BLaER1 (cell line): ENCODE results near the gene PPFIBP1.

Experiments
- H3K27ac ChIP-seq: shearing (Covaris generic); formaldehyde crosslinking; 2 replicates; pipeline ENCODE4 v1.8.1; 2022
- H3K27me3 ChIP-seq: shearing (Covaris generic); formaldehyde crosslinking; 2 replicates; pipeline ENCODE4 v1.8.1; 2022
- H3K36me3 ChIP-seq: shearing (Covaris generic); formaldehyde crosslinking; 2 replicates; pipeline ENCODE4 v1.8.1; 2022
- H3K4me1 ChIP-seq: shearing (Covaris generic); formaldehyde crosslinking; 2 replicates; pipeline ENCODE4 v1.8.1; 2022
- H3K4me2 ChIP-seq: shearing (Covaris generic); formaldehyde crosslinking; 2 replicates; pipeline ENCODE4 v1.8.1; 2022
- H3K4me3 ChIP-seq: shearing (Covaris generic); formaldehyde crosslinking; 2 replicates; pipeline ENCODE4 v1.8.1; 2022
- H3K9ac ChIP-seq: shearing (Covaris generic); formaldehyde crosslinking; 2 replicates; pipeline ENCODE4 v1.8.1; 2022
- H3K9me3 ChIP-seq: shearing (Covaris generic); formaldehyde crosslinking; 2 replicates; pipeline ENCODE4 v1.8.1; 2022
- H4K20me1 ChIP-seq: shearing (Covaris generic); formaldehyde crosslinking; 2 replicates; pipeline ENCODE4 v1.8.1; 2022
- Cebpa-rat ChIP-seq: shearing (Covaris generic); IDR thresholded peaks from 2 replicates; pipeline ENCODE4 v1.8.1; 2022

The PPFIBP1 gene

DNA sequence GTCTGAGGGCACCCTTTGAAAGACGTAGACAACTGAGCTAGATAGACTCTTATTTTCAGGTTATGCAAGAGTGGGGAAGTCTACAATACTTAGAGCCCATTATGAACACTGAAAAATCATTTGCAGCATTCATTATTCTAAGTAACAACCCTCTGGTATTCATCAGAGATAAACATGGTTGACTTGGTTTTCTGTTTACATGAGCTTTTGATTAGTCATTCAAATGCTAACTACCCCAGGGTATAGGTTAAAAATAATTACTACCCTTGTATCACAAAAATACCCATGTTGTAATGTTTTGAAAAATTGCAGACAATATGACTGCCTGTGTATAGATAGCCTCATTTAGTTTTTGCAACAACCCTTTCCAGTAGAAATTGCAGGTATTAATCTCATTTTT lies 78.5 kb downstream of the PPFIBP1 start:
- no peak overlapping the region for H3K27ac ChIP-seq
- H3K9me3 ChIP-seq: peaks cover 36% of the 10 kb centered on the region
- 0 out of 2 replicates have a peak, but pooled peaks cover 6% of the 10 kb centered on the region for H3K4me1 ChIP-seq
- no peak overlapping the region for H3K9ac ChIP-seq
- H3K4me3 ChIP-seq: no peak overlapping the region
- no peaks in the 10 kb centered on the region for H4K20me1 ChIP-seq
- no peak for TF ChIP-seq Cebpa-rat
- no peaks in the 10 kb centered on the region for H3K27me3 ChIP-seq
- H3K4me2 ChIP-seq: no peak overlapping the region
- H3K36me3 ChIP-seq: peaks cover 33% of the 10 kb centered on the region

DNA sequence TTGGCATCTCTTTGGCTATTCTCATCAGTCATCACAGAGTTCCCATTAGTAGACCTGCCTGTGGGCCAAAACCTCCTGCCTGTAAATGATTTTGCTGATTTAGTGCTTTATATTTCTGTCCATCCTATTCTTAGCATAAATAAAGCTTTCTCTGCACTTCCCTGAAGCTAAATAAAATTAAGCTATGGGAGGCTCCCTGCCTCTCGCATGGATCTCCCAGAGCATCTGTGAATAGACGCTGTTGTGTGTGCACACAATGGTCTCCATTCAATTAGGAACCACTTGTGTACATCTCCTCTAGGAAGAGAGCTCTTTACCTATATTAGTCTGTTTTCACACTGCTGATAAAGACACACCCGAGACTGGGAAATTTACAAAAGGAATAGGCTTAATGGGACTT lies 80.4 kb downstream of the PPFIBP1 start:
- Histone ChIP-seq H3K9me3 (peaks cover 24% of the 10 kb centered on the region), H3K4me1 (0 out of 2 replicates have a peak, but pooled peaks cover 6% of the 10 kb centered on the region), H3K27me3 (no peaks in the 10 kb centered on the region), H3K4me3 (no peak overlapping the region), H3K9ac (no peak overlapping the region), H3K36me3 (peaks cover 18% of the 10 kb centered on the region), H3K4me2 (no peak overlapping the region), H3K27ac (no peak overlapping the region), H4K20me1 (no peaks in the 10 kb centered on the region)
- TF ChIP-seq Cebpa-rat: no peak

DNA sequence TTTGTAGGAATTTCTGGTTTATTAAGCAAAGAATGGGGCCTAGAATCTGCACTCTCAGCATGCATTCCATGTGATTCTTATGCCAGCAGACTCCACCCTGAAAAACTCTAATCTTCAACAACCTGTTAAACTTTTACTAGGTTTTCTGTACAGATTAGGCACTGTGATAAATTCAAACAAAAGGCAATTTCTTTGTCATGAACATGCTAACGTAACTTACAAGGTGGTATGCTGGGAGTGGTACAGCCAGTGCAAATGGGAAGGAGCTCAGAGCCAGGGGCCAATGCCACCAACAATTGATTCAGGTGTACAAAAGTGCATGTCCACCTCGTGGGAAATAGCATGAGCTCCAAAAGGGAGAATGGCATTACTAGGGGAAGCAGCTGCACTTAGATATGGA lies 83.0 kb downstream of the PPFIBP1 start:
- Histone ChIP-seq H4K20me1 (no peaks in the 10 kb centered on the region), H3K4me2 (no peak overlapping the region), H3K36me3 (peaks cover 23% of the 10 kb centered on the region), H3K4me3 (no peak overlapping the region), H3K4me1 (no peaks in the 10 kb centered on the region), H3K27ac (no peak overlapping the region), H3K9me3 (peaks cover 24% of the 10 kb centered on the region), H3K9ac (no peak overlapping the region), H3K27me3 (no peaks in the 10 kb centered on the region)
- TF ChIP-seq Cebpa-rat: no peak

- peaks cover 24% of the 10 kb centered on the region for H3K9me3 ChIP-seq
- H3K4me1 ChIP-seq: no peaks in the 10 kb centered on the region
- no peak overlapping the region for H3K27ac ChIP-seq
- H3K4me2 ChIP-seq: no peak overlapping the region
- no peaks in the 10 kb centered on the region for H3K27me3 ChIP-seq
- H3K9ac ChIP-seq: no peak overlapping the region
- peaks cover 29% of the 10 kb centered on the region for H3K36me3 ChIP-seq
- TF ChIP-seq Cebpa-rat: no peak
- H4K20me1 ChIP-seq: no peaks in the 10 kb centered on the region
- no peak overlapping the region for H3K4me3 ChIP-seq
These were observed 83.6 kb downstream of the PPFIBP1 start for GRCh38 chr12:27607591-27607990.

DNA sequence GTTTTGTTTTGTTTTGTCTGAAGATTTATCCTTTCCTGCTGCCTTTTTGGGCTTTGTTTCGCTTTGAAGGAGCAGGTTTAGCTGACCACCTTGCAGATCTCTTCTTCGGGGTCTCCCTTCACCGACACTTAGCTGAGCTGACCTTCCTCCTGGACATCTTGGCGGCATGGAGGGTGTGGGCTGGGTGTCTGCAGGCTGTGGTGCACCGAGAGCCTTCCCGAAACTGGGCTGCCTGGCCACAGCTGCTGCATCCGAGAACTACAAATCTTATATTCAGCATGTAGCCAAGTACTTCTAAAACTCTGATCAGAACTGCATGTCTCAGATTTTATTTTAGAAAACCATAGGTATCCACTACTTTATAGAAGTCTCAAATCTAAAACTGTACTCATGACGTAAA lies 84.9 kb downstream of the PPFIBP1 start:
- Histone ChIP-seq H3K4me1 (no peaks in the 10 kb centered on the region), H3K9ac (no peak overlapping the region), H3K27ac (no peak overlapping the region), H3K4me3 (no peak overlapping the region), H3K4me2 (no peak overlapping the region), H4K20me1 (no peaks in the 10 kb centered on the region), H3K36me3 (peaks cover 34% of the 10 kb centered on the region), H3K9me3 (peaks cover 14% of the 10 kb centered on the region), H3K27me3 (no peaks in the 10 kb centered on the region)
- TF ChIP-seq Cebpa-rat: no peak

GRCh38 chr12:27610374-27610773 lies 86.4 kb downstream of the PPFIBP1 start:
- Histone ChIP-seq H3K9ac (no peak overlapping the region), H3K36me3 (peaks cover 27% of the 10 kb centered on the region; the same call in 1 of the 2 replicates), H3K4me3 (no peak overlapping the region), H3K4me2 (no peak overlapping the region), H3K27ac (no peak overlapping the region), H3K4me1 (no peaks in the 10 kb centered on the region), H3K27me3 (no peaks in the 10 kb centered on the region), H4K20me1 (no peaks in the 10 kb centered on the region), H3K9me3 (no peaks in the 10 kb centered on the region)
- TF ChIP-seq Cebpa-rat: no peak

- TF ChIP-seq Cebpa-rat: no peak
- Histone ChIP-seq H3K4me2 (no peak overlapping the region), H3K27ac (no peak overlapping the region), H3K9ac (no peak overlapping the region), H3K4me1 (peaks cover 14% of the 10 kb centered on the region), H3K9me3 (peaks cover 4% of the 10 kb centered on the region; the same call in 1 of the 2 replicates), H3K27me3 (no peaks in the 10 kb centered on the region), H4K20me1 (no peaks in the 10 kb centered on the region), H3K4me3 (no peak overlapping the region), H3K36me3 (peaks cover 37% of the 10 kb centered on the region)
These were observed 90.4 kb downstream of the PPFIBP1 start for GRCh38 chr12:27614386-27614785.

- Histone ChIP-seq H3K4me3 (no peak overlapping the region), H3K4me2 (no peak overlapping the region), H3K36me3 (peaks cover 37% of the 10 kb centered on the region), H3K9me3 (peaks cover 4% of the 10 kb centered on the region; the same call in 1 of the 2 replicates), H3K27me3 (no peaks in the 10 kb centered on the region), H3K9ac (no peak overlapping the region), H3K27ac (no peak overlapping the region), H4K20me1 (no peaks in the 10 kb centered on the region), H3K4me1 (peaks cover 16% of the 10 kb centered on the region)
- no peak for TF ChIP-seq Cebpa-rat
These were observed 90.9 kb downstream of the PPFIBP1 start for GRCh38 chr12:27614866-27615265.

DNA sequence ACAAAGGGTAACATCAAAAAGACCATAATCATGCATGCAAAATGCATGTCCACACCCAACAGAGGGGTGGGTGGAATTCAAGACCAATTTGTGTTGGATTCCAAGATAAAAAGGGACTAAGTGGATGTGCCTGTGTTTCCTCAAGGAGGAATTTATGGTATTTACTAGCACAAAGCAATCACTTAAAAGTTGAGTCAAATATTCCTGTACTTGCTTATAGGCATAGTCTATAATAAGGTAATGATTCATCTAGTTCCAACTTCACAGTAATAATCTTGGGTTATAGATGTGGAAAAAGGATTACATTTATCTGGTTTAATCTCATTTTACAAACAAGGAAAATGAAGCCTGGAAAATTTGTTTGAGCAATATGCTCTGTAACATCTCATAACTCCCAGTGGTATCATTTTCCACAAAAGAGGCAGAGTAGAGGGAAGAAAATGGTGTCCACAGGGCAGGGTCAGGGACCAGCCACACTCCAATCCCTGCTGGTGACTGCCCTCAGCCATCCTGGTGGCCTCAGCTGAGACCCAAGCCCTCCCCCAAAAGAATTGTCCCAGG lies 91.4 kb downstream of the PPFIBP1 start:
- peaks cover 37% of the 10 kb centered on the region for H3K36me3 ChIP-seq
- H3K9ac ChIP-seq: no peak overlapping the region
- no peak for TF ChIP-seq Cebpa-rat
- H3K9me3 ChIP-seq: peaks cover 4% of the 10 kb centered on the region; the same call in 1 of the 2 replicates
- no peaks in the 10 kb centered on the region for H4K20me1 ChIP-seq
- peaks cover 16% of the 10 kb centered on the region for H3K4me1 ChIP-seq
- H3K27me3 ChIP-seq: no peaks in the 10 kb centered on the region
- no peak overlapping the region for H3K4me3 ChIP-seq
- H3K27ac ChIP-seq: no peak overlapping the region
- H3K4me2 ChIP-seq: no peak overlapping the region

DNA sequence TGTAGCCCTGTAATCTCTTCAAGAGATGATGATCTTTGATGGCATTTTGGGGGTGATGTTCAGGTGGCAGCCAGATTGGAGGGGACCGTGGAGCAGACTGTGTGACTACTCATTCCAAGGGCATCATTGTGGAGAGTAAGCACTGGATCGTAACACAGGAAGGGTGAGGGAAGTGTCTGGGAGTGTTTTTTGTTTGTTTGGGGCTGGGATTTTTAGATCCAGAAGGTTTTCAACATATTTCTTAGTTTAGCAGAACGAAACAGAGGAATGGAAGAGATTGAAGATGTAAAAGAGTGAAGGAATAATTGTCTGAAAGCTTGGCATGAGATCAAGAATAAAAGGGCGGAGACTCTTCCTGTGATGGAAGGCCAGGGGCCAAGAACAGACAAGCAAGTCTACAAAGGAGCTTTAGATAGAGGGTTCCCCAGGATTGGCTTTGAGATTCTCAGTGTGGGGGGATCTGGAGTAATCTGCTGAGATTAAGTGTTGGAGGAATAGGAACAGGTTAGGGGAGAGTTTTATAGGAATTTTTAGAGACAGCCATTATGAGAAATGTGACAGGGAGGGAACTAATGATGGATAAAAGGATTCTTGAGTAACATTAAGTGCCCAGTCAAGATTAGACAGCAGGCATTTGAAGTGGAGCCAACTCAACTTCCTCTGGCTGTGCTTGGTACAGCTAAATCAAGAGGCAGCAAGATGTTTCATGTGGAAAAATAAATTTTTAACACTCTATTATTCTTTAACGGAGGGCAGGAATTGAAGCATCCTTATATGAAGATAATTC lies 92.5 kb downstream of the PPFIBP1 start:
- Histone ChIP-seq H3K9ac (no peak overlapping the region), H4K20me1 (no peaks in the 10 kb centered on the region), H3K4me2 (no peak overlapping the region), H3K27me3 (no peaks in the 10 kb centered on the region), H3K4me1 (peaks cover 16% of the 10 kb centered on the region), H3K9me3 (peaks cover 4% of the 10 kb centered on the region; the same call in 1 of the 2 replicates), H3K4me3 (no peak overlapping the region), H3K27ac (no peak overlapping the region), H3K36me3 (peaks cover 32% of the 10 kb centered on the region)
- no peak for TF ChIP-seq Cebpa-rat
